Stomach smooth muscle (tissue), 2 donors: ENCODE data around the gene CACNA2D1.

Experiments
- H3K27ac ChIP-seq: one replicate; pipeline ENCODE4 v1.7.0; 2013; ENCODE audit warnings: mild to moderate bottlenecking, low read length, inconsistent platforms
- H3K27me3 ChIP-seq, 2 donors: one replicate each; pipeline ENCODE4 v1.7.0; 2013; ENCODE audit warnings: low read length in 2 of 2; ENCODE audit not compliant: insufficient read depth in 2 of 2, control insufficient read depth in 1 of 2
- H3K36me3 ChIP-seq, 2 donors: one replicate each; pipeline ENCODE4 v1.7.0; 2013; ENCODE audit warnings: low read length in 2 of 2; ENCODE audit not compliant: control insufficient read depth in 2 of 2, insufficient read depth in 2 of 2
- H3K4me1 ChIP-seq: one replicate; pipeline ENCODE4 v1.7.0; 2013; ENCODE audit warnings: low read length; ENCODE audit not compliant: control insufficient read depth, insufficient read depth
- H3K4me3 ChIP-seq, 2 donors: one replicate each; pipeline ENCODE4 v1.7.0; 2013; ENCODE audit warnings: low read length in 2 of 2
- H3K9ac ChIP-seq, 2 donors: one replicate each; pipeline ENCODE4 v1.7.0; 2013; ENCODE audit warnings: low read length in 2 of 2, mild to moderate bottlenecking in 1 of 2
- H3K9me3 ChIP-seq, 2 donors: one replicate each; pipeline ENCODE4 v1.7.0; 2013; ENCODE audit warnings: low read length in 2 of 2; ENCODE audit not compliant: control insufficient read depth in 2 of 2
- donor health status: healthy.
- donor health status: Pancreatic carcinoma.

The CACNA2D1 gene

DNA sequence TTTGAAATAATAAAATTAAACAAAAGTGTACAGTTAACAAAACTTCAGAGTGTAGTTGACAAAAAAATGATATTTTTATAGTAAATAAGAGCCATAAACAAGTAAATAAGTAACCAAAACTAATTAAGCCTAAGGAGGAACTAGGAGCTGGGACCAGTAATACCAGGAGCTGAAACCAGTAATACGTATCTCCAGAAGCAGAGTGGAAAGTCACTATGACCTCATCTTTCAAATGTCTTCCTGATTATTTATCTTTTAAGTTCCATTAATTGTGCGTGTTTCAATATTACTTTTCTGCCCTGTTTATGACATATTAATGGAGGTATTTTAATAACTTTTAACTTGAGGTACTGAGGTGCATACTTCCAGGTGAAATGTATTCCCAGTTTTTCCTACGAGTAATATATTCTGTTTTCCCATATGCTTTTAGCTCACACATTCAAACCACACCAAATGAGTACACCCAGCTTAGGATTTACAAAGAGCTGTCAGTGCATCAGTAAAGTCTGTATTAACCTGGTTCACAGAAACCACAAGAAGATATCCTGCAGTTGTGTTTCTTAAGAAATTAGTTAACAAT, 390.0 kb downstream of the CACNA2D1 start:
- H3K4me1 ChIP-seq: peaks cover 8% of the 10 kb centered on the region
- H3K27ac ChIP-seq: no peak overlapping the region
- H3K27me3 ChIP-seq: no peaks in the 10 kb centered on the region
- H3K9ac ChIP-seq: no peak overlapping the region
- no peaks in the 10 kb centered on the region for H3K9me3 ChIP-seq
- H3K36me3 ChIP-seq: no peaks in the 10 kb centered on the region
- H3K4me3 ChIP-seq: no peak overlapping the region

DNA sequence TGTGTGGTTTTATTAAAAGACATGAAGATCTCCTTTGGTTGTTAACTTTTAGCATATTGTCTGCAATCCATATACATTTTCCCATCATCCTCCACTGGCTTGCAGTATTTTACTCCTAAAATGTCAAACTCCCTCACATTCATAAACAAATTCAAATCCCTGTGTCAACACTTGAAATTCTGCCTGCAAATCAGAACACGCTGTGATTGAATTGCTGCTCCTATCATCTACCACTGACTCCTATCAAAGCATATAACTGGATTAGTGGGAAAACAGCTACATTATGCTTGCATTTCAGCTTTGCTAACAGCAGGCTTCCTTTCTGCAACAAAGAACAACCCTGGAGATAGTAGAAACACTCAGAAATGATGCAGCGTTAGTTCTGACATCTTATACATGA, 392.0 kb downstream of the CACNA2D1 start:
- Histone ChIP-seq H3K9ac (no peak overlapping the region), H3K27ac (no peak overlapping the region), H3K4me3 (no peak overlapping the region), H3K4me1 (peaks cover 8% of the 10 kb centered on the region), H3K36me3 (no peaks in the 10 kb centered on the region), H3K9me3 (no peaks in the 10 kb centered on the region), H3K27me3 (no peaks in the 10 kb centered on the region)

DNA sequence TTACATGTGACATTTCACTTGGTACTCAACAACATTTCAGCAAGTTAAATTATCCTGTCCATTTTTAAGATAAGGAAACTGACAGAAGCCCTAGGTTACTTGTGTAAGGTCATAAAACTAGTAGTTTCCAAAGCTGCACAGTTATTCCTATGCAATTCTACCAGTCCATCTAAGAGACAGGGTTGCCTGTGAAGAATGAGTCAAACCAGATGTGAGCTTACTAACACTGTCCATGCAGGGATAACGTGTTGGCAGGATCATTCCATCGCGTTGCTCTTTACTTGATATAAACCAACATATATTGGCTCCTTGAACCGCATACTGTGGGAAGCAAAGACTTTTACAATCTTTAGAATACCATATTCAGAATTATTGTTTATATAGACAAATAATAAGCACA, 392.8 kb downstream of the CACNA2D1 start:
- H3K27ac ChIP-seq: peak overlapping the region; percentile 46

DNA sequence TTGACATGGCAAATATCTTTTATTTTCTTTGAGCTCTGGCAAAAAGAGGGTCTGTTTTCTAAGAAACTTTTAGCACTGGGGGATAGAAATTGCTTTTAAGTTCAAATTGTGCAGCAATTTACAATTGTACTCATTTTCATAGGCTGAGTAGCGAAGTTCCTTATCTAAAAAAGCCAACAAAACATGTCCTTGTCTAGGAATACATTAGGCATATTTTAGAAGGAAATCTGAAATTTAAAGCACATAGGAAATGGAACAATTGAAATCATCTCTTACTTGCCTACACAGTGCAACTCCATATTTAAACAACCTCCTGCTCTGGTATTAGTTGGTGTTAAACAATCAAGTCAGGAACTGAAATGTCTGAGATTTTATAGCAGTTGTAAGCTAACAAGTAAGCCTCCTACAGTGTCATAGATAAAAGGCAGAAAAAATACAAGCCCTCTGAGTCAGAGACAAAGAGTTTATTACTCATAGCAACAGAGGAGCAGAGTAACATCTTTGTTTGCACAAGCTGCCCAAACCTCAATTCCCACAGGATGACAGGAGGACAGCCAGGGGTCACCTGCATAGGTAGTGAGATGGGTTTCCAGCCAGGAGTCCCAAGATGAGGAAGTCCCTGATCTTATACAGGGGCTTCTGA, 393.6 kb downstream of the CACNA2D1 start:
- no peak overlapping the region for H3K4me3 ChIP-seq
- peaks cover 8% of the 10 kb centered on the region for H3K4me1 ChIP-seq
- no peaks in the 10 kb centered on the region for H3K27me3 ChIP-seq
- H3K9me3 ChIP-seq: no peaks in the 10 kb centered on the region
- H3K9ac ChIP-seq: no peak overlapping the region
- H3K36me3 ChIP-seq: no peaks in the 10 kb centered on the region
- H3K27ac ChIP-seq: peak overlapping the region; percentile 46

More for the DNA sequence above, 392.8 kb downstream of the CACNA2D1 start:
- Histone ChIP-seq H3K9ac (no peak overlapping the region), H3K27me3 (no peaks in the 10 kb centered on the region), H3K4me1 (peaks cover 8% of the 10 kb centered on the region), H3K36me3 (no peaks in the 10 kb centered on the region), H3K4me3 (no peak overlapping the region), H3K9me3 (no peaks in the 10 kb centered on the region)

DNA sequence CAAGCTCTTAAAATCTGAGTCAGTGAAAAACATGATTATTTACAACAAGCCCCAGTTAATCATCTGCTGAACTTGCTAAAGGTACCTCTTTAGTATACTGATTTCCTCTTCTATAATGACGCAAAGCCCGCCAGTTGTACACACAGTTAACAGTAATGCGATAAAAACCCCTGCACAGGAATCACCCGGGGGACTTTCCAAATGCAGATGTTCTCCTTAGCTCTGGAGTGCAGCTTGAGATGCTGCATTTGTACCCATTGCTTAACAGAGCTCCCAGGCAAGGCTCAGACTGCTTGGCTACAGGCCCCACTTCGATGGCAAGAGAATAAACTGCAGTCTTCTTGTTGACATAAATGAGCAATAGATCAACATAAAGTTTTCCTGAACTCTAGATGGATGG, 394.1 kb downstream of the CACNA2D1 start:
- Histone ChIP-seq H3K4me1 (peaks cover 8% of the 10 kb centered on the region), H3K36me3 (no peaks in the 10 kb centered on the region), H3K27me3 (no peaks in the 10 kb centered on the region), H3K9me3 (no peaks in the 10 kb centered on the region), H3K9ac (no peak overlapping the region), H3K4me3 (no peak overlapping the region), H3K27ac (peak overlapping the region; percentile 46)

DNA sequence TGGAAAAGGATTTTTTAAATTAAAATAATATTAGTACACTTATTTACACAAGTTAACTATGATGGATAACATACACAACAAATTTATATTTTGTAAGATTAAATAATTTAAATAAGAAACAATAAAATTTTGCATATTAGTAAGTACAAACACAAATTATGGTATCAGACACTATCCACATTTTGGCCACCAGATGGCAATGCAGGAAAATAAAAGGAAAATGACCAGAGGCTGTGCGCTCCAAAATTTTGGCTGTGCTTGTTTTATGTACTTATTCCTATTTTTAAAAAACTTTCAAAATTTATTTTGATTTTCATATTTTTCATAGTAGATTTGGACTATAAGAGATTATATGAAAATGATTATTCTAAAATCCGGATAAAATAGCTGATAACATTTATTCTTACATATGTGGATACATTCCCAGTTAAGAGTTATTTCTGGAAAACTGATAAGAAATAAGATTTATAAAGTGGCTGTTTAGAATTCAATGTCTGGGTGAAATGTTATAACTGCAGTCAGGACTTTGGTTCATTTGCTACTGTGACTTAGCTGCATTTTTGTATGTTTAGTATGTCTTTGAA, 399.0 kb downstream of the CACNA2D1 start:
- Histone ChIP-seq H3K9ac (no peak overlapping the region), H3K4me1 (peaks cover 3% of the 10 kb centered on the region), H3K36me3 (no peaks in the 10 kb centered on the region), H3K4me3 (no peak overlapping the region), H3K27me3 (no peaks in the 10 kb centered on the region), H3K27ac (no peak overlapping the region), H3K9me3 (no peaks in the 10 kb centered on the region)

DNA sequence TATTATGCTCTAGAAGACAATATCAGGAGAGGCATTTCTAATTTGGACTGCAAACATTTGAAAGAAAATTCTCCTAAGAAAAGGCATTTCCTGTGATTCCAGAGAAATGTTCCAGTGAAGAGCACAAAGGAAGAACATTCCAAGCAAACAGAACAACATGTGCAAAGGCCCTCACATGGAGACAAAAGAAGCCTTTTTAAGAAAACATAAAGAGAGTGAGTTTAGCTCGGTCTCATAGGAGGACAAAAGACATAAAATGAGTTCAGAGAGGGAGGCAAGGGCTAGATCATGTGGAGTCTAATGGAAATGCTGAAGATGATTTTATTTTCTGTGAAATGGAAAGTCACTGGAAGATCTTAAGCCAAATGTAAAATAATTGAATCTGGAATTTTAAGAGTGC, 404.0 kb downstream of the CACNA2D1 start:
- H3K36me3 ChIP-seq: peaks cover 3% of the 10 kb centered on the region in 2 donors
- no peaks in the 10 kb centered on the region for H3K9me3 ChIP-seq
- no peak overlapping the region for H3K9ac ChIP-seq
- no peaks in the 10 kb centered on the region for H3K27me3 ChIP-seq
- no peak overlapping the region for H3K4me3 ChIP-seq
- no peaks in the 10 kb centered on the region for H3K4me1 ChIP-seq
- no peak overlapping the region for H3K27ac ChIP-seq

DNA sequence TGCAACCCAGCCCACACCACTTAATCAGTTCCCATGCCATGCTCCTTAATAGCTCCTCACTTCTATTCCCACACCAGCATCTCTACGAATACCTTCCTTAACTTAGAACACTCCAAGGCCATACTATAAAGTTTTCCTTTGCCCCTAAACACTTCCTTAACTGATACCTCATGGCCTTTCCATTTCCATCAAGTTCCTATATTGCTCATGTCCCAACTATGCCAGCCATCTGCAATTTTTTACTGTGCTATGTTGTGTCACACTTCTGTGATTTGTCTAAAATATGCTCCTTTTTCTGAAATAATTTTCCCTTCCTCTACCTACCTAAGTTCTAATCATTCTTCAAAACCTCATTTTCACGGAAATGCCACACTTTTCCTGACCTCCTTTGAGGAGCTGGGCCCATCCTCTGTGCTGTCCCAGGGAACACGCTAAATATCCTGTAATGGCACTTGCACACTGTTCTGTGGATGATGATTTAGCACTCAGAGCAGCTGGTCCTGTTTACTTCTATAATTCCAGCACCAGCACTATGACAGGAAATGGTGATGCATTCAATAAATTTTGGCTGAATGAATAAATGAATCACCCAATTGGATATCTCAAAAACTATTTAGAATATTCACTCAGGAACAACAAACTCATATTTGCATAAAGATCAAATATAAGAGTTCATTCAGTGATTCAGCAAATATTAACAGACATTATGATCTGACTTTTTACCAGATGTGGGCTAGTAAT, 407.3 kb downstream of the CACNA2D1 start:
- Histone ChIP-seq H3K4me3 (no peak overlapping the region), H3K4me1 (no peaks in the 10 kb centered on the region), H3K27ac (no peak overlapping the region), H3K27me3 (no peaks in the 10 kb centered on the region), H3K9me3 (no peaks in the 10 kb centered on the region), H3K36me3 (peaks cover 3% of the 10 kb centered on the region in 2 donors), H3K9ac (no peak overlapping the region)

DNA sequence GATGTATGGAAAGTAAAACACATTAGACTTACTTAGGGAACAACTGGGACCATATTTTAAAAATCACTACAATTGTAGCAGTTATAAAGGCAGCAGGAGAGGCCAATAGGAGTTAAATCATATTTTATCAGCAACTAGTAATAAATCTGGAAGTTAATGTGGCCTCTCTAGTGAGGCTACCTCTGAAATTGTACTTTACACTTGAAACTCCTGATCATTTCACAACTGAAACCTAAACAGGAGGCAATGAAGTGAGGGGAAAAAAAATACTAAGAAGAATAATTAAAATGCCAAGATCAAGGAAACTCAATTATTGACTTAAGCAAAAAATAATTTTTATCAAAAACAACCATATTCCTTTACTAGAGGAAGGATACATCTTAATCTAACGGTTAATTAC, 408.1 kb downstream of the CACNA2D1 start:
- Histone ChIP-seq H3K4me1 (no peaks in the 10 kb centered on the region), H3K27me3 (no peaks in the 10 kb centered on the region)

DNA sequence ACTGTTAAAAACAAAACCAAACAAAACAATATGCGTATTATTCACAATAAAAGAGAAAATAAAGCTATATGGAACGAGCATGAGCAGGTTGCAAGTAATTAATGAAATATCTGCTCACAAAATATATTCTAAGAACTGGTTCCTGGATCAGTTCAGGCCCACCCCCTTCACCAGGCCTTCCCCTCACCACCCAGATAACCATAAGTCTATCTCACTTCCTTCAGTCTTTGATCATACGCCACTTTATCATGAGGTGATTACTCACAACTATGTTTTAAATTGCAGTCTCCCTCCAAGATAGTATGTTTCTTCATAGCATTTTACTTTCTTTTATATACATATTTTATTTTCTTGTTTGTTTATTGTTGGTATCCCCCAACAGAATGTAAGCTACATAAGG, 410.7 kb downstream of the CACNA2D1 start:
- H3K4me3 ChIP-seq: no peak overlapping the region
- peaks cover 3% of the 10 kb centered on the region in 2 donors for H3K36me3 ChIP-seq
- no peaks in the 10 kb centered on the region for H3K9me3 ChIP-seq
- H3K27me3 ChIP-seq: no peaks in the 10 kb centered on the region
- H3K27ac ChIP-seq: no peak overlapping the region
- H3K4me1 ChIP-seq: no peaks in the 10 kb centered on the region
- no peak overlapping the region for H3K9ac ChIP-seq

More for the DNA sequence above, 408.1 kb downstream of the CACNA2D1 start:
- Histone ChIP-seq H3K27ac (no peak overlapping the region), H3K9me3 (no peaks in the 10 kb centered on the region), H3K4me3 (no peak overlapping the region), H3K36me3 (peaks cover 3% of the 10 kb centered on the region in 2 donors), H3K9ac (no peak overlapping the region)
